ENCODE measurements around the gene TARM1. TPM values are rescaled to one million over a fixed set of nuclear protein-coding genes. Genes with fewer than 3 reads are reported as not detected.

Gene TARM1
- total and polyA plus RNA-seq, 2 of the 8 experiments (the other 6 are each of a cell fraction or from before 2014, with no cell fraction given), result not detected

DNA sequence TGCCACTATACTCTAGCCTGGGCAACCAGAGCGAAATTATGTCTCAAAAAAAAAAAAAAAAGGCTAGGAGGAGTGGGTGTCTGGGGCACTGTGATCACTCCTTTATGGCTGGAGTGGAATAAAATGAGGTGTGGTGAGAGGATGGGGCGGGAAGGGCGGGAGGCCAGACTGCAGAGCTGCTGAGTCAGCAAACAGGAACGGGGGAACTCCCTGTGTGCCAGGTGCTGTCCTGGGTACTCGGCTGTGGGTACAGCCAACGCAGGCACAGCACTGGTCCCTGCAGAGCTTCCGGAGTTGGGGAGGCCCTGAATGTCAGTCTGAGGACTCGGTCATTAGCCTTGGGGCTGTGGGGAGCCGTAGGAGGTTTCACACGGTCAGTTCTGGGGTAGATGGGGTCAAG lies 40.1 kb upstream of the TARM1 start:
- CTCF ChIA-PET (ENCODE audit: partially characterized antibody), result no interaction called here
- 78% methylated on average over 6 of the region's 10 CpGs; no CpG with 5 or more reads in 1 of the 2 experiments for WGBS, 2 experiments (ENCODE audit: extremely low coverage in 1 of 2, insufficient coverage in 1 of 2, insufficient read length in 1 of 2, insufficient replicate concordance in 2 of 2, low coverage in 1 of 2, low lambda C conversion rate in 2 of 2, missing lambda C conversion rate in 1 of 2)
- H3K27me3 ChIP-seq (replicated peaks in 1 of 4; ENCODE audit: control insufficient read depth in 3 of 4, extremely low read depth in 1 of 4, insufficient read depth in 3 of 4, low read length in 3 of 4), result no peaks in the 10 kb centered on the region

More for the DNA sequence above, 40.1 kb upstream of the TARM1 start:
- Histone ChIP-seq H3K56ac (replicated peaks; ENCODE audit: insufficient read length, low read depth, low read length) (no peak overlapping the region), H2BK20ac (ENCODE audit: low read length) (no peak overlapping the region), H2AFZ (ENCODE audit: low read length) (no peak overlapping the region), H3K14ac (ENCODE audit: insufficient read length) (no peak overlapping the region), H3K36me3 (ENCODE audit: control insufficient read depth in 2 of 4, insufficient read depth in 4 of 4, low read length in 3 of 4) (peaks cover 19 to 55% (median 48%) of the 10 kb centered on the region in 4 experiments), H2BK120ac (replicated peaks; ENCODE audit: low read depth, low read length) (no peak overlapping the region), H3K4ac (replicated peaks; ENCODE audit: insufficient read length, low read depth, low read length) (no peak overlapping the region), H3K23ac (ENCODE audit: insufficient read length) (no peak overlapping the region), H4K5ac (ENCODE audit: insufficient read length, low read depth, low read length) (no peak overlapping the region), H4K8ac (ENCODE audit: extremely low read depth, insufficient read depth, low read length) (no peak overlapping the region), H3K27ac (ENCODE audit: low read depth, low read length) (no peak overlapping the region), H3K4me2 (ENCODE audit: insufficient read depth in 1 of 2, low read depth in 2 of 2, low read length in 2 of 2) (no peak overlapping the region), H3K79me2 (ENCODE audit: control insufficient read depth in 1 of 2, insufficient read depth in 2 of 2, low read length in 2 of 2) (peaks cover 0 to 9% of the 10 kb centered on the region in 2 experiments; a peak in 2 of 4 replicates), H2BK12ac (ENCODE audit: low read depth, low read length) (no peak overlapping the region), H3K79me1 (ENCODE audit: low read depth, low read length) (peaks cover 12% of the 10 kb centered on the region), H2AK5ac (ENCODE audit: low read depth, low read length) (no peak overlapping the region), H4K20me1 (replicated peaks in 1 of 2; ENCODE audit: control insufficient read depth in 1 of 2, insufficient read depth in 2 of 2, low read length in 2 of 2) (peaks cover 0 to 7% of the 10 kb centered on the region in 2 experiments), H3K9me3 (ENCODE audit: insufficient read depth in 2 of 2, low read depth in 1 of 2, low read length in 1 of 2) (no peaks in the 10 kb centered on the region), H3K4me3 (ENCODE audit: extremely low read depth in 1 of 4, insufficient read depth in 2 of 4, low read depth in 3 of 4, low read length in 4 of 4) (no peak overlapping the region), H3K4me1 (replicated peaks in 1 of 4; ENCODE audit: control insufficient read depth in 3 of 4, insufficient read depth in 4 of 4, low read length in 3 of 4) (peaks cover 0 to 7% (median 2%) of the 10 kb centered on the region in 4 experiments; a peak in 3 of 7 replicates), H4K91ac (replicated peaks; ENCODE audit: insufficient read length, low read length) (no peak overlapping the region), H3K23me2 (ENCODE audit: low read depth, low read length) (no peaks in the 10 kb centered on the region), H2BK5ac (ENCODE audit: low read depth, low read length) (no peak overlapping the region), H2BK15ac (ENCODE audit: low read length) (no peak overlapping the region), H3K9ac (replicated peaks in 1 of 4; ENCODE audit: extremely low read depth in 1 of 4, low read depth in 3 of 4, low read length in 3 of 4) (no peak overlapping the region), H3K18ac (ENCODE audit: extremely low read depth, low read length) (no peak overlapping the region)
- POLR2A ChIA-PET (ENCODE audit: partially characterized antibody), result interaction anchor here (1.3 to 2.1 kb wide), 5 partner anchors 8 to 14 kb away, joined by 4 to 8 read pairs (median 8); no protein-coding TSS in a partner anchor
- DNase-seq (ENCODE audit: low read depth in 1 of 2, low spot score in 2 of 2) (no peak), FAIRE-seq (no peak)
- TF ChIP-seq SP2 (IDR thresholded peaks at IDR 0.05; ENCODE audit: low read length) (no peak), MAFK (IDR thresholded peaks at IDR 0.05; ENCODE audit: low read depth, low read length) (peak; percentile 78)
